ENCODE measurements around the gene RUNDC3A. TPM values are rescaled to one million over a fixed set of nuclear protein-coding genes. Genes with fewer than 3 reads are reported as not detected.
"Not testable (repeated sequence)": the region's sequence is repeated elsewhere in the genome, so short reads cannot be mapped to it uniquely, and the experiment has no call there.

Gene RUNDC3A
- total RNA-seq, 1 donor from 2014 or later, result 0.07 TPM

- no peak for DNase-seq (ENCODE audit: low read depth, low spot score)
Observed at GRCh38 chr17:44318077-44318892, 9.9 kb downstream of the RUNDC3A start.

GRCh38 chr17:44320066-44320465 lies 11.7 kb downstream of the RUNDC3A start:
- DNase-seq (ENCODE audit: low read depth, low spot score), result no peak

- DNase-seq (ENCODE audit: low read depth, low spot score), result no peak
Observed at GRCh38 chr17:44321246-44322120, 13.1 kb downstream of the RUNDC3A start.

- no peak for DNase-seq (ENCODE audit: low read depth, low spot score)
Observed at GRCh38 chr17:44322236-44322895, 14.0 kb downstream of the RUNDC3A start.

GRCh38 chr17:44323359-44324091 lies 15.1 kb downstream of the RUNDC3A start:
- no peak for DNase-seq (ENCODE audit: low read depth, low spot score)

- DNase-seq (ENCODE audit: low read depth, low spot score), result no peak
Observed at GRCh38 chr17:44324092-44324570, 15.7 kb downstream of the RUNDC3A start.

- peak; percentile 71 for DNase-seq (ENCODE audit: low read depth, low spot score)
Observed at GRCh38 chr17:44324571-44325275, 16.3 kb downstream of the RUNDC3A start, which contains the start of gene SLC25A39. SLC25A39 (minus strand) TSS chr17:44324823; CDS start chr17:44323562, 1,261 bp downstream.

- DNase-seq (ENCODE audit: low read depth, low spot score), result peak; percentile 91
Observed at GRCh38 chr17:44326861-44327444, 18.6 kb downstream of the RUNDC3A start.

- DNase-seq (ENCODE audit: low read depth, low spot score), result no peak
Observed at GRCh38 chr17:44327715-44328449, 19.5 kb downstream of the RUNDC3A start.

- DNase-seq (ENCODE audit: low read depth, low spot score), result not testable (repeated sequence)
Observed at GRCh38 chr17:44329516-44329915, 21.1 kb downstream of the RUNDC3A start.

- DNase-seq (ENCODE audit: low read depth, low spot score), result not testable (repeated sequence)
Observed at GRCh38 chr17:44330263-44330662, 21.9 kb downstream of the RUNDC3A start.

- no peak for DNase-seq (ENCODE audit: low read depth, low spot score)
Observed at GRCh38 chr17:44331249-44331760, 22.9 kb downstream of the RUNDC3A start.

GRCh38 chr17:44333371-44333770 lies 25.0 kb downstream of the RUNDC3A start:
- DNase-seq (ENCODE audit: low read depth, low spot score), result no peak

- DNase-seq (ENCODE audit: low read depth, low spot score), result no peak
Observed at GRCh38 chr17:44334315-44334714, 25.9 kb downstream of the RUNDC3A start.

GRCh38 chr17:44334727-44335126 lies 26.3 kb downstream of the RUNDC3A start:
- no peak for DNase-seq (ENCODE audit: low read depth, low spot score)

GRCh38 chr17:44335564-44335963 lies 27.2 kb downstream of the RUNDC3A start:
- no peak for DNase-seq (ENCODE audit: low read depth, low spot score)

GRCh38 chr17:44335968-44336367 lies 27.6 kb downstream of the RUNDC3A start:
- DNase-seq (ENCODE audit: low read depth, low spot score), result no peak

GRCh38 chr17:44338702-44339101 lies 30.3 kb downstream of the RUNDC3A start:
- DNase-seq (ENCODE audit: low read depth, low spot score), result no peak

GRCh38 chr17:44340553-44340952 lies 32.2 kb downstream of the RUNDC3A start:
- DNase-seq (ENCODE audit: low read depth, low spot score), result not testable (repeated sequence)

Data from pulmonary artery endothelial cell (primary cell).